GM12892 (cell line): ENCODE measurements around the gene SURF2.

Source experiments
- POLR2A ChIP-seq: IDR thresholded peaks from 2 replicates; pipeline ENCODE4 v1.6.1; 2011; ENCODE audit warnings: low read depth, low read length, control low read depth
- POLR2AphosphoS5 ChIP-seq: IDR thresholded peaks from 2 replicates; pipeline ENCODE4 v1.6.1; 2011; ENCODE audit warnings: low read depth, low read length, control low read depth
- TAF1 ChIP-seq: IDR thresholded peaks from 2 replicates; pipeline ENCODE4 v1.6.1; 2011; ENCODE audit warnings: low read depth, mild to moderate bottlenecking, control low read depth, low read length, borderline replicate concordance

DNA sequence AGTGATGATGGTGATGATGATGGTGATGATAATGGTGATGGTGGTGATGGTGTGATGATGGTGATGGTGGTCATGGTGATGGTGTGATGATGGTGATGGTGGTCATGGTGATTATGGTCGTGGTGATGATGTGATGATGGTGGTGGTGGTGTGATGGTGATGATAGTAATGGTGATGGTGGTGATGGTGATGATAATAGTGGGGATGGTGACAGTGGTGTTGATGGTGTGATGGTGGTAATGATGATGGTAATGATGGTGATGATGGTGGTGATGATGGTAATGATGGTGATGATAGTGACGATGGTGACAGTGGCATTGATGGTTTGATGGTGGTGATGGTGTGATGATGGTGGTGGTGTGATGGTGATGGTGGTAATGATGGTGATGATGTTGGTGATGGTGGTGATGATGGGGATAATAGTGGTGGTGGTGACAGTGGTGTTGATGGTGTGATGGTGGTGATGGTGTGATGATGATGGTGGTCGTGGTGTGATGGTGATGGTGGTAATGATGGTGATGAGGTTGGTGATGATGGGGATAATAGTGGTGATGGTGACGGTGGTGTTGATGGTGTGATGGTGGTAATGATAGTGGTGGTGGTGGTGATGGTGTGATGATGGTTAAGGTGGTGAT lies 26.3 kb downstream of the SURF2 start:
- no peak for TF ChIP-seq POLR2AphosphoS5
- TF ChIP-seq TAF1 = no peak
- no peak for TF ChIP-seq POLR2A
